ENCODE measurements around the gene ATP8B3.

DNA sequence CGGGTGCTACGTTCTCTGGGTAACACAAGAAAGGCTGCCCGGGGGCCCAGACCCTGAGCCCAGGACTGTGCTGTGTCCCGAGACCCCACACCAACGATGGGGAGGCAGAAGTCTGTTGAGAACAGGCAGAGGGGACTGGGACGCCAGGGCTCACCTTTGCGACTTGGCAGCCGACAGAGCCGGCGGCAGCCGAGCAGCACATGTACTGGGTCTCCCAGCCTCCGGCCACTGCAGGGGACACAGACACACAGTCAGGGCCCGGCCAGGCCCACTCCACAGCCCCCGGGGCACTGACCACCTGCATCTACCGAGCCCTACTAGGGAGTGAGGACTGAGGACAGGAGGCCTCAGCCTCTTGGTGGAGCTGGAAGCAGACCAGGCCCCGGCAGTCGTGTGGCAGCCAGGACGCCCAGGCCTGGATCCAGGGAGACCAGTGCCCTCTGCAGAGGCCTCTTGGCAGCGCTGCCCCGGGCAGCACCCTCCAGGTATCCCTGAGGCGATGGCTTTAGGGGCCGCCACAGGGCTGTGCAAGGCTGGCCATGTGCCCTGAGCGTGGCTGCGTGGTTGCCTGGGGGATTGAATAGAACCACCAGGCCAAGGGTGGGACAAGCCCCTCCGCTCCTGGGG is 5.6 kb upstream of the ATP8B3 start:
- TF ChIP-seq, protein P1, sequence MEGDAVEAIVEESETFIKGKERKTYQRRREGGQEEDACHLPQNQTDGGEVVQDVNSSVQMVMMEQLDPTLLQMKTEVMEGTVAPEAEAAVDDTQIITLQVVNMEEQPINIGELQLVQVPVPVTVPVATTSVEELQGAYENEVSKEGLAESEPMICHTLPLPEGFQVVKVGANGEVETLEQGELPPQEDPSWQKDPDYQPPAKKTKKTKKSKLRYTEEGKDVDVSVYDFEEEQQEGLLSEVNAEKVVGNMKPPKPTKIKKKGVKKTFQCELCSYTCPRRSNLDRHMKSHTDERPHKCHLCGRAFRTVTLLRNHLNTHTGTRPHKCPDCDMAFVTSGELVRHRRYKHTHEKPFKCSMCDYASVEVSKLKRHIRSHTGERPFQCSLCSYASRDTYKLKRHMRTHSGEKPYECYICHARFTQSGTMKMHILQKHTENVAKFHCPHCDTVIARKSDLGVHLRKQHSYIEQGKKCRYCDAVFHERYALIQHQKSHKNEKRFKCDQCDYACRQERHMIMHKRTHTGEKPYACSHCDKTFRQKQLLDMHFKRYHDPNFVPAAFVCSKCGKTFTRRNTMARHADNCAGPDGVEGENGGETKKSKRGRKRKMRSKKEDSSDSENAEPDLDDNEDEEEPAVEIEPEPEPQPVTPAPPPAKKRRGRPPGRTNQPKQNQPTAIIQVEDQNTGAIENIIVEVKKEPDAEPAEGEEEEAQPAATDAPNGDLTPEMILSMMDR (IDR thresholded peaks at IDR 0.05), result no peak
- no peak for TF ChIP-seq POLR2A (IDR thresholded peaks at IDR 0.05)

All from testis (tissue), 2 donors.